Naive B cell (primary cell): ENCODE data around the gene NHLH1. TPM values are rescaled to one million over a fixed set of nuclear protein-coding genes. Genes with fewer than 3 reads are reported as not detected.

Experiments used
- ATAC-seq, 2 donors: fragments of 150-1000 bp; cut with Tn5 transposase; 2 replicates each; pipeline ENCODE4 v1.10.0; 2021; ENCODE audit warnings: low read depth in 2 of 2, mild to moderate bottlenecking in 2 of 2, moderate library complexity in 2 of 2
- DNase-seq: peaks from one replicate; pipeline ENCODE4 v3.0.0; 2022
- H3K27ac Mint-ChIP-seq, 6 donors: one replicate each; pipeline ENCODE4 v1.8.0; 2020 to 2022; ENCODE audit warnings: mild to moderate bottlenecking in 6 of 6, mixed read lengths in 6 of 6, moderate library complexity in 5 of 6, inconsistent platforms in 2 of 6
- H3K27me3 Mint-ChIP-seq, 3 donors: one replicate each; pipeline ENCODE4 v1.8.0; 2021 to 2022; ENCODE audit warnings: mixed read lengths in 3 of 3, mild to moderate bottlenecking in 1 of 3
- H3K36me3 Mint-ChIP-seq, 2 donors: one replicate each; pipeline ENCODE4 v1.8.0; 2020 to 2022; ENCODE audit warnings: mixed read lengths in 2 of 2, inconsistent platforms in 1 of 2, mild to moderate bottlenecking in 1 of 2
- H3K4me1 Mint-ChIP-seq, 3 donors: one replicate each; pipeline ENCODE4 v1.8.0; 2020 to 2022; ENCODE audit warnings: mixed read lengths in 3 of 3, inconsistent platforms in 1 of 3, mild to moderate bottlenecking in 1 of 3, moderate library complexity in 1 of 3
- H3K4me3 Mint-ChIP-seq, 8 donors: one replicate each; pipeline ENCODE4 v1.8.0; 2020 to 2022; ENCODE audit warnings: mild to moderate bottlenecking in 8 of 8, mixed read lengths in 8 of 8, moderate library complexity in 8 of 8, inconsistent platforms in 2 of 8
- H3K9me3 Mint-ChIP-seq, 7 donors: one replicate each; pipeline ENCODE4 v1.8.0; 2020 to 2022; ENCODE audit warnings: mixed read lengths in 7 of 7, mild to moderate bottlenecking in 5 of 7, inconsistent platforms in 2 of 7, moderate library complexity in 1 of 7
- polyA plus RNA-seq, 6 donors: library from polyadenylated mRNA; unstranded; fragments of 300-500 nt; fragmentation: Illumina TruSeq; gene quantifications; one replicate each; pipeline ENCODE4 v1.2.3, GENCODE V29; 2021; ENCODE audit warnings: low read depth in 6 of 6

The NHLH1 gene
- polyA plus RNA-seq, result not detected

DNA sequence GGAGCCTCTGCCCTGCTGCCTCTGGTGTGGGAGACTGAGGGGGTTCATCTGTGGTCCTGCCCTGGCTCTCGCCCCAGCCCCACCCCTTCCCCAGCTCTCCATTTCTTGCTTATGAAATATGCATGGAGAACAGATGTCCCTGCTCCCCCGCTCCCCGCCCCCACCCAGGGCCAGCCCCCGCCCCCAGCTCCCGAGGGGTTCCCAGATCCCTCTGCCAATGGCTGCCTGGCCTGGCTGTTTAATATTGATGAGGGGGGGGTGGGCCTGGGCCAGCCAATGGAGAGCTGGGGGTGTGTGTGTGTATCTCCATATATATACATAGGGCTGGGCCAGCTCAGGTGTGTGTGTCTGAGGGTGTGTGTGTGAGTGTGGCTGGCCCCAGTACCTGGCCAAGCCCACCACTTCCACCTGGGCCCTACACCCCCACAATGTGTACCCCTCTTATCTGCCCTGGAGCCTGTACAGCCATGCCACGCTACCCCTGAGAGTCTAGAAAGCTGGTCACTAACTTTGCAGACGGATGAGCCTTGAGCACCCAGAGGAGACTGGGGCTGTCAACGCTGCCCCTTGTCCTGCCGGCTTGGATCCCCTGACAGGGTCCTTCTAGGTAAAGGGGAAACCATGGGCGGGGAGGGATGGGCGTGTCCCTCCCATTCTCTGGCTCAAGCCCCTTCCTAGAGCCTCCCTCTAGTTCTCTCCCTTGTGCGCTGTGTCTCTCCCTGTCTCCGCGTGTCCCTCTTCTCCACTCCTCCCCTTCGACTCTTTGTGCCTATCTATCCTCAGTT is at the start of gene NHLH1:
Gene NHLH1 (plus strand): TSS at position 341 of the 785 bp plus-strand sequence. CDS start 3,661 bp downstream, outside the sequence.
- no peaks in the 10 kb centered on the region for H3K9me3 Mint-ChIP-seq
- DNase-seq (no peak), ATAC-seq (no peak)
- H3K36me3 Mint-ChIP-seq, result no peaks in the 10 kb centered on the region
- H3K27ac Mint-ChIP-seq, result peak within 1 kb of the TSS in 4 of 6 donors; percentile 11 to 65 (median 21)
- peaks cover 0 to 17% (median 0%) of the 10 kb centered on the region in 3 donors for H3K4me1 Mint-ChIP-seq
- no peaks in the 10 kb centered on the region for H3K27me3 Mint-ChIP-seq
- H3K4me3 Mint-ChIP-seq, result no peak within 1 kb of the TSS

DNA sequence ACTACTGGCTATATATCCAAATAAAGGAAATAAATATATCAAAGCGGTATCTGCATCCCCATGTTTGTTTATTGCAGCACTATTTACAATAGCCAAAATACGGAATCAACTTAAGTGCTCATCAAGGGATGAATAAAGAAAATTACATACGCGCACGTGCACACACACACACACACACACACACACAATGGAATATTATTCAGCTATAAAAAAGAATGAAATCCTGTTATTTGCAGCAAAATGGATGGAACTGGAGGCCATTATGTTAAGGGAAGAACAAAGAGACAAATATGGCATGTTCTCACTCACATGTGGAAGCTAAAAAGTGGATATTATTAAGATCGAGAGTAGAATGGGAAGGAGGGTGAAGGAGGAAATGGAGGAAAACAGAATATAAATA is 44.0 kb upstream of the NHLH1 start:
- H3K27me3 Mint-ChIP-seq, result no peaks in the 10 kb centered on the region
- no peak overlapping the region for H3K4me3 Mint-ChIP-seq
- no peak for DNase-seq
- peak overlapping the region in 1 of 6 donors; percentile 66 for H3K27ac Mint-ChIP-seq
- H3K4me1 Mint-ChIP-seq, result peaks cover 4 to 7% (median 6%) of the 10 kb centered on the region in 3 donors
- peaks cover 0 to 2% (median 0%) of the 10 kb centered on the region in 7 donors for H3K9me3 Mint-ChIP-seq
- H3K36me3 Mint-ChIP-seq, result peaks cover 21 to 44% of the 10 kb centered on the region in 2 donors
- no peak for ATAC-seq

DNA sequence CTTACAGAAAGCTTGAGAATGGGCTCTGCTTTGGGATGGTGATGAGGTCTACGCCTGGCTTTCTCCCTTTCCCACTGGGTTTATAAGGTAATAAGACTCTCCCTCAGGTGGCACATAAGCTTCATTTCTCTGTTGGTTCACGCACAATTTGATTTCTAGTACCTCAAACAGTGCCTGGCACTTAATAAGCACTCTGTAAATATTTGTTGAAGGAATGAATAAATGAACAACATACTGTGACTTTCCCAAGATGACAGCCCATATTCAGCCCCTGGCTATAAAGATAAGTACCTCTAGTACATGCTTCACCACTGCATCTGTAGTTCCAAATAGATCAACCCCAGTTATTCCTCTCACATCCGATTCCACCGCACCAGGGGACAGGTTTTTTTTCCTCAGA is 41.6 kb upstream of the NHLH1 start:
- H3K4me3 Mint-ChIP-seq, result no peak overlapping the region
- no peaks in the 10 kb centered on the region for H3K9me3 Mint-ChIP-seq
- peaks cover 19 to 35% of the 10 kb centered on the region in 2 donors for H3K36me3 Mint-ChIP-seq
- peak overlapping the region in 5 of 6 donors; percentile 35 to 83 (median 38) for H3K27ac Mint-ChIP-seq
- ATAC-seq (no peak), DNase-seq (no peak)
- no peaks in the 10 kb centered on the region for H3K27me3 Mint-ChIP-seq
- H3K4me1 Mint-ChIP-seq, result peaks cover 0 to 3% (median 1%) of the 10 kb centered on the region in 3 donors

DNA sequence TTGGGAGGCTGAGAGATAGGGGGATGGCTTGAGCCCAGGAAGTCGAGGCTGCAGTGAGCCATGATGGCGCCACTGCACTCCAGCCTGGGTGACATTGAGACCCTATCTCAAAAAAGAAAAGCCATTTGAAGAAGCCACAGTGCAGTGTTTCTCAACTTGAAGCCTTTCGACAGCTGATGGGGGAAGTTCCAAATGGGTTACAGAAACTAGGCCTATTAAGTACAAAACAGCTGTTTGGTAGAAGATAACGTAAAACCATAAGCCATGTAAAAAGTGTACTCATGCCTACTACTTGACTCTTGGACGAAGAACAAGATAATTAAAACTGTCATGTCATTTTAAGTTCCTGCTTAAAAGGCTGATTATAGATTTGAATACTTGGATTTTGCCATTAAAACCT is 40.5 kb upstream of the NHLH1 start:
- ATAC-seq, result no peak
- H3K36me3 Mint-ChIP-seq, result peaks cover 22 to 39% of the 10 kb centered on the region in 2 donors
- H3K27ac Mint-ChIP-seq, result no peak overlapping the region
- no peak for DNase-seq
- no peaks in the 10 kb centered on the region for H3K9me3 Mint-ChIP-seq
- H3K4me3 Mint-ChIP-seq, result no peak overlapping the region
- no peaks in the 10 kb centered on the region for H3K27me3 Mint-ChIP-seq
- peaks cover 0 to 4% (median 3%) of the 10 kb centered on the region in 3 donors for H3K4me1 Mint-ChIP-seq

DNA sequence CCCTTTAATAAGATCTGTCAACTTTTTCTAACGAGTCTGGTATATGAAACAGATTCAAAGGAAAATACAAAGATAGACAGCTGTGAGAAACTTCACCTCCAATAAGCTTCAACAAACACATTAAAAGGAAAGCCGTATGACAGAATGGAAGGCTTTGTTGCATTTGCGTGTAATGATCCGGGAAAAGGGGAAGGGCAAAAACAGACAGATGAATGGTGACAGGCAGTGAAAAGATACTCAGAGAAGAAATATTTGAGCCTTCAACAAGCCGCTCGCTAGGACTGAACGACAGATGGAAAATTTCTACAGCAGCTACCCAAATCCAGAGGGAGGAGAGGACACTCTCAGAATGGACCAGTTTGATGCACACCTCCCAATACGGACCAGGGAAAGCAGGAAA is 38.7 kb upstream of the NHLH1 start:
- Mint-ChIP-seq H3K4me3 (no peak overlapping the region), H3K27ac (peak overlapping the region in 2 of 6 donors; percentile 55 to 66), H3K9me3 (no peaks in the 10 kb centered on the region), H3K36me3 (peaks cover 17 to 31% of the 10 kb centered on the region in 2 donors), H3K4me1 (peaks cover 0 to 4% (median 0%) of the 10 kb centered on the region in 3 donors), H3K27me3 (no peaks in the 10 kb centered on the region)
- no peak for ATAC-seq
- DNase-seq, result no peak

DNA sequence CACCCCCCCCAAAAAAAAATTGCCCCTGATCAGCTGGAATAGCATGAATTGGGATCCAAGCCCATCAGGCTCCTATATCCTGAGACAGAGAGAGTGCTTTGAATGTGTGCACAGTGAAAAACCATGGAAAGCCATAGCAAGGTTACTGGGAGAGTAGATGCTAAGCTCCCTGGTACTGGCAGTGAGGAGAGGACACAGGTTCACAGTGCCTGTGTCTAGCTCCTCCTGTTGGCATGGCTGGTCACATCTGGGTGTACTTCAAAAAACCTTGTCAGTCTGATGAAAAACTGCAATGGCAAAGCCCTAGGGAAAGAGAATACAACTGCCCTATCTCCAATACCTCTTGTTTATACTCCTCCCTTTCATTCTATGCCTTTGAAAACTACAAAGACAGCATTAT is 36.8 kb upstream of the NHLH1 start:
- no peak for ATAC-seq
- H3K36me3 Mint-ChIP-seq, result peaks cover 22 to 26% of the 10 kb centered on the region in 2 donors

DNA sequence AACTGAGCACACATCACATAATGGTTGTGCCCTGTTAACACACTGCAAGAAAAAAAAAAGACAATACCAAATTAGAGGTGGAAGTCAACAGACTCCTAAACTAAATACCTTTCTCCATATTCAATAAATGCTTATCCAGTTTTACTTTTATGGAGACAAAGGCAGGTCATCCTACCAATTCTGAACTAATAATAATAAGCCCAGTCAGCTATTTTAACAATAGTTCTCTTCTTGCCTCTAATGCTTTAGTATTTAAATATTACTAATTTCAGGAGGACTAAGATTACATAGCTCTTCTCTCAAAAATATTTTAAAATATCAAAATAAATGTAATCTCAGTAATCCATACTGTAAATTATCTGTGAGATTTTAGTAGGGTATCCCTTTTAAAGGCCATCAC is 34.4 kb upstream of the NHLH1 start:
- Mint-ChIP-seq H3K36me3 (peaks cover 16% of the 10 kb centered on the region in 2 donors), H3K4me1 (peaks cover 0 to 4% (median 0%) of the 10 kb centered on the region in 3 donors), H3K9me3 (no peaks in the 10 kb centered on the region), H3K4me3 (no peak overlapping the region), H3K27ac (no peak overlapping the region), H3K27me3 (no peaks in the 10 kb centered on the region)
- no peak for DNase-seq
- no peak for ATAC-seq

More for the DNA sequence above, 36.8 kb upstream of the NHLH1 start:
- no peak overlapping the region for H3K4me3 Mint-ChIP-seq
- DNase-seq, result no peak
- H3K4me1 Mint-ChIP-seq, result peaks cover 0 to 4% (median 0%) of the 10 kb centered on the region in 3 donors
- no peaks in the 10 kb centered on the region for H3K27me3 Mint-ChIP-seq
- H3K27ac Mint-ChIP-seq, result peak overlapping the region in 1 of 6 donors; percentile 7
- H3K9me3 Mint-ChIP-seq, result no peaks in the 10 kb centered on the region

DNA sequence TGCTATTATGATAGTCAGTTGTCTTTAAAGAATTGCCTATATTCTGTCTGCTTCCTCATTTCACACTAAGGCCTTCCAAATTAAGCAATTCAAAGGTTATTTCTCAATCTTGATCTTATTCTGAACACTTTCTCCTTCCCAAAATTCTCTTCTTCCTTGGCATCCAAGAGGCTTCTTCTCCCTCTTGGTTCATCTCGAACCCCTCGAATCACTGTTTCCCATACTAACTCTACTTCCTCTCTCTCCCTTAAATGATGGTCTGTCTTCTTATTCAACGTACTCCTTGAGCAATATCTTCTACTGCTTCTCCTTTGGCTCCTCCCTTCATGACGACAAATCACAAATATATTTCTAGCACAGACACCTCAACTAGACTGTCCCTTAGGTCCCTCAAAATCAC is 28.3 kb upstream of the NHLH1 start:
- H3K4me3 Mint-ChIP-seq, result no peak overlapping the region
- peaks cover 24 to 31% of the 10 kb centered on the region in 2 donors for H3K36me3 Mint-ChIP-seq

DNA sequence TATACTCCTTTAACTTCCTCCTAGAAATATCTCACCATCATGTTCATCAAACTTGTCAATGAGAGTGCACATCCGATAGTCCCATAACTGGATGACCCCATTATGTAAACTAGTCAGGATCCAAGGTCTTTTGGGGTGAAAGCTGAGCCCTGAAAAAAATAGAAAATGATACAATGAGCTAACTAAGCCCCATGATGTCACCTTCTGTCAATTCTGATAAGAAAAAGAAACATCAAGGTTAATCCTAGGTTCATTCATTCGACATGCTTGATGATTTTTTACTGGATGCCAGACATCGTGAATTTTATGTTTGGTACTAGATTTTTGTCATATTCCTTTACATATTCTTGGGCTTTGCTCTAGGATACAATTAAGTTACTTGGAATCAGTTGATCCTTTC is 26.7 kb upstream of the NHLH1 start:
- Mint-ChIP-seq H3K27ac (peak overlapping the region in 4 of 6 donors; percentile 60 to 100 (median 82)), H3K9me3 (no peaks in the 10 kb centered on the region), H3K27me3 (no peaks in the 10 kb centered on the region), H3K4me1 (peaks cover 22 to 41% (median 29%) of the 10 kb centered on the region in 3 donors), H3K36me3 (peaks cover 24 to 27% of the 10 kb centered on the region in 2 donors), H3K4me3 (peak overlapping the region in 1 of 8 donors; percentile 96)
- DNase-seq (no peak), ATAC-seq (no peak)

More for the DNA sequence above, 28.3 kb upstream of the NHLH1 start:
- Mint-ChIP-seq H3K27ac (peak overlapping the region in 4 of 6 donors; percentile 8 to 99 (median 62)), H3K4me1 (peaks cover 21 to 26% (median 22%) of the 10 kb centered on the region in 3 donors), H3K9me3 (no peaks in the 10 kb centered on the region), H3K27me3 (no peaks in the 10 kb centered on the region)
- DNase-seq (no peak), ATAC-seq (no peak)

DNA sequence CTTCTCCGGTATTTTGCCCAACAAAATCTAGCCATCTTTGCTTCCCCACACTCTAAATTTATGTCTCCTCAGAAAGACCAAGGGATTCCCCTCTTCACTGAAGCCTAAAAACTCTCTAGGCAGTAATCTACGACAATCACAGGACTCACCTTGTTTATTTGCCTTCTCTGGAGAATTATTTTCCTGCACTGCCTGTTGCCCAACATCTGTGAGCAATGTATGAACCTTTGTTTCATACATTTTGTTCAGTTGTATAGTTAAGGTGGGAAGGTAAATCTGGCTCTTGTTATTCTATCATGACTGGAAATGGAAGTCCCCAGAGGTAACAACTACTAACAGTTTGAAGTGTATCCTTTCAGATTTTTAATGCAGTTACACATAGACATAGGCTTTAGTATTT is 26.0 kb upstream of the NHLH1 start:
- H3K27me3 Mint-ChIP-seq, result no peaks in the 10 kb centered on the region
- DNase-seq (no peak), ATAC-seq (no peak)
- H3K36me3 Mint-ChIP-seq, result peaks cover 24 to 27% of the 10 kb centered on the region in 2 donors
- peak overlapping the region; percentile 29 to 100 (median 48) for H3K27ac Mint-ChIP-seq
- peak overlapping the region in 4 of 8 donors; percentile 96 to 100 (median 98) for H3K4me3 Mint-ChIP-seq
- H3K4me1 Mint-ChIP-seq, result peaks cover 22 to 45% (median 29%) of the 10 kb centered on the region in 3 donors
- no peaks in the 10 kb centered on the region for H3K9me3 Mint-ChIP-seq

DNA sequence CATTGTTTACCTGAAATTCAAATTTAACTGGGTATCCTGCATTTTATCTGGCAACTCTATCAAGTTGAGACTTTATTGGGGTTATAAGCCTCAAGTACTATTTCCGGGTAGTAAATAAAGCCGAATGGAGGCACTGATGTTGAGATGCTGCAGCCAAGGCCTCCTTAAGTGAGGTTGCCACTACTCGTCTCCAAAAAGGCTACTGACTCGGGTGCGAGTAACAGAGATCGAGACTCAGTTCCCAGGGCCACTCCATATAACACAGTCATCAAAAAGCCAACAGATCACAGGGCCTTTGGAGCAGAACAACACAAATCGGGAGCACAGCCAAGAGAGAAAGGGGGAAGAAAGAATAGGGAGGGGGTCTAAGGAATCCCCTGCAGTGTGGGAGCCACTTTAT is 24.3 kb upstream of the NHLH1 start:
- Mint-ChIP-seq H3K36me3 (peaks cover 24 to 27% of the 10 kb centered on the region in 2 donors), H3K9me3 (no peaks in the 10 kb centered on the region), H3K4me3 (peak overlapping the region; percentile 92 to 100 (median 97)), H3K27me3 (no peaks in the 10 kb centered on the region), H3K4me1 (peaks cover 35 to 59% (median 41%) of the 10 kb centered on the region in 3 donors), H3K27ac (peak overlapping the region; percentile 99 to 100 (median 100))
- peak; percentile 0 to 1 for ATAC-seq
- no peak for DNase-seq

DNA sequence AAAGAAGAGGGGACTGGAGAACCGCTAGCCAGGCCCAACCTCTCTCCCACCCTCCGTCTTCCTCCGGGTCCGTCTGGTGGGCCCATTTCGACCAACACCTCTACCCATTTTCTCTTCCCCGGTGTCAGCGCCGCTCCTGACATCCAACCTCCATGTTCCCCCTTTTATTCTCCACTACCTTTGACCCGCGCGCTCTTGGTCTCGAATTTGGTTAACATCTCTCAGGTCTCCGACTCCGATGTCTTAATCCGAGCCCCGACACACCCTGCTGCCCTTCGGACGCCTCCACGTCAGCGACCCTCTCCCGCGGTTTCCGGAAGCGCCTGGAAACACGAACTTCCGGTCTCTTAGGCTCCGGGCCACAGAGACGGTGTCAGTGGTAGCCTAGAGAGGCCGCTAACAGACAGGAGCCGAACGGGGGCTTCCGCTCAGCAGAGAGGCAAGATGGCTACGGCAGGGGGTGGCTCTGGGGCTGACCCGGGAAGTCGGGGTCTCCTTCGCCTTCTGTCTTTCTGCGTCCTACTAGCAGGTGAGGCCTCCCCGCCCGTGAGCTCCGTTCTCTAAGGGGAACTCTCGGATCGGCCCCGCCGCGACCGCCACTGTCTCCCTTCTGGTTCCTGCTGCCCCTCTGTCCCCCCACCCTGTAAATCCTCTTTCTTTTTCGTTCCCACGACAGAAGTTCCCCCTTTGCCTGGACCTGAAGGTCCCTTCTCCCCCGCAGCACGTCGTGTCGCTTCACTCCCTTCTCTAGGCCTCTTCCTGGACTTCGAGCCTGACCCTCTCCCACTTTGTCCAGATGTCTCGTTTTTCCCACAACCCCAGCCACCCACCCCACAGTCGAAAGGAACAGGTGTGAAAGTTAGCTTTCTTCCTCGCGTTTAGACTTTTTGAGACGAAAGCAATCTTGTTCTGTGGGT is 23.7 kb upstream of the NHLH1 start, which contains the start of the genes COPA and NCSTN:
Gene COPA (minus strand): TSS at position 298 of the 917 bp plus-strand sequence. CDS start 80 bp downstream, at position 218.
Gene NCSTN (plus strand): TSS at position 431 of the 917 bp plus-strand sequence. CDS start 14 bp downstream, at position 445.
- peak; percentile 94 for DNase-seq
- peaks cover 20 to 24% of the 10 kb centered on the region in 2 donors for H3K36me3 Mint-ChIP-seq
- H3K27me3 Mint-ChIP-seq, result no peaks in the 10 kb centered on the region
- no peaks in the 10 kb centered on the region for H3K9me3 Mint-ChIP-seq
- peak within 1 kb of the TSS; percentile 92 to 100 (median 97) for H3K4me3 Mint-ChIP-seq
- H3K4me1 Mint-ChIP-seq, result peaks cover 38 to 66% (median 47%) of the 10 kb centered on the region in 3 donors
- peak within 1 kb of the TSS; percentile 99 to 100 (median 100) for H3K27ac Mint-ChIP-seq
- peak; percentile 80 to 84 for ATAC-seq

DNA sequence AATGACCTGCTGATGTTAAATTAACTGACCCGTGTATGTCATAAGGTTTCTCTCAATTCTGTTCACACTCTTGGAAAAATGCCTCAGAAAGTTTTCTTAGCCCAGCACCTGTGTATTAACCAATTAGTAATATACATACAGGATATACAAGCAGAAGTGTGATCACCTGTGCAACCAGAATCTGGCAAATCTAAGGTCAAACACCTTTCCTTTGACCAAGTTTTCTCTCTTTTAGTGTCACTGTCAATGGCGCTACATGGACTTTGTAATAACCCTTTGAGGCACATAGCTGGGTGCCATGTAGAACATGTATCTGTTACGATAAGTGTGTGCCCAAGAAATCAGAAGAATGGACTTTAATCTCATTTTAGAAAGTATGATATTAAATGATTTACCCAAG is 22.6 kb upstream of the NHLH1 start:
- Mint-ChIP-seq H3K9me3 (no peaks in the 10 kb centered on the region), H3K4me3 (peak overlapping the region in 7 of 8 donors; percentile 92 to 100 (median 98)), H3K27me3 (no peaks in the 10 kb centered on the region), H3K27ac (peak overlapping the region in 5 of 6 donors; percentile 99 to 100 (median 100)), H3K4me1 (peaks cover 33 to 67% (median 47%) of the 10 kb centered on the region in 3 donors), H3K36me3 (peaks cover 10 to 15% of the 10 kb centered on the region in 2 donors)
- DNase-seq, result no peak
- no peak for ATAC-seq
